ENCODE data around the gene CTSD. TPM values are rescaled to one million over a fixed set of nuclear protein-coding genes. Genes with fewer than 3 reads are reported as not detected.
"Not testable (repeated sequence)": the region's sequence is repeated elsewhere in the genome, so short reads cannot be mapped to it uniquely, and the experiment has no call there.

Gene CTSD
- 78.7 TPM for polyA plus RNA-seq

GRCh38 chr11:1763796-1764661, at the start of gene CTSD:
TSS of gene CTSD (minus strand) at chr11:1763927. CDS start at chr11:1763859, 68 bp downstream.
- H3K4me1 Mint-ChIP-seq, result peaks cover 0 to 9% (median 6%) of the 10 kb centered on the region in 3 donors
- no peaks in the 10 kb centered on the region for H3K9me3 Mint-ChIP-seq
- no peaks in the 10 kb centered on the region for H3K36me3 Mint-ChIP-seq
- peak within 1 kb of the TSS; percentile 88 to 96 (median 92) for H3K4me3 Mint-ChIP-seq
- no peaks in the 10 kb centered on the region for H3K27me3 Mint-ChIP-seq
- H3K27ac Mint-ChIP-seq, result peak within 1 kb of the TSS; percentile 82 to 92 (median 85)

GRCh38 chr11:1813356-1813755, 49.6 kb upstream of the CTSD start:
- H3K27me3 Mint-ChIP-seq, result peaks cover 16% of the 10 kb centered on the region
- not testable (repeated sequence) for H3K9me3 Mint-ChIP-seq, H3K27ac Mint-ChIP-seq, H3K4me3 Mint-ChIP-seq, H3K36me3 Mint-ChIP-seq, H3K4me1 Mint-ChIP-seq

- Mint-ChIP-seq H3K9me3 (peaks cover 3 to 8% (median 8%) of the 10 kb centered on the region in 3 donors), H3K36me3 (peaks cover 3% of the 10 kb centered on the region), H3K4me1 (peaks cover 0 to 2% (median 0%) of the 10 kb centered on the region in 3 donors), H3K4me3 (no peak overlapping the region), H3K27ac (no peak overlapping the region), H3K27me3 (peaks cover 16% of the 10 kb centered on the region)
Measured at GRCh38 chr11:1812801-1813200, 49.1 kb upstream of the CTSD start.

GRCh38 chr11:1812274-1812673, 48.5 kb upstream of the CTSD start:
- no peak overlapping the region for H3K4me3 Mint-ChIP-seq
- H3K36me3 Mint-ChIP-seq, result peaks cover 1% of the 10 kb centered on the region
- H3K9me3 Mint-ChIP-seq, result peaks cover under 1 to 8% (median 4%) of the 10 kb centered on the region in 3 donors
- H3K4me1 Mint-ChIP-seq, result peaks cover 0 to 2% (median 0%) of the 10 kb centered on the region in 3 donors
- H3K27me3 Mint-ChIP-seq, result peaks cover 16% of the 10 kb centered on the region
- no peak overlapping the region for H3K27ac Mint-ChIP-seq

- Mint-ChIP-seq H3K36me3 (no peaks in the 10 kb centered on the region), H3K27me3 (peaks cover 17% of the 10 kb centered on the region), H3K4me3 (no peak overlapping the region), H3K27ac (no peak overlapping the region), H3K4me1 (peaks cover 0 to 2% (median 0%) of the 10 kb centered on the region in 3 donors), H3K9me3 (peaks cover 0 to 8% (median 4%) of the 10 kb centered on the region in 3 donors)
Measured at GRCh38 chr11:1810761-1811160, 47.0 kb upstream of the CTSD start.

GRCh38 chr11:1807264-1807995, 43.7 kb upstream of the CTSD start:
- H3K9me3 Mint-ChIP-seq, result peaks cover 0 to 4% (median 4%) of the 10 kb centered on the region in 3 donors
- H3K27me3 Mint-ChIP-seq, result peaks cover 20% of the 10 kb centered on the region
- peaks cover 0 to 2% (median 0%) of the 10 kb centered on the region in 3 donors for H3K4me1 Mint-ChIP-seq
- no peaks in the 10 kb centered on the region for H3K36me3 Mint-ChIP-seq
- no peak overlapping the region for H3K4me3 Mint-ChIP-seq
- no peak overlapping the region for H3K27ac Mint-ChIP-seq

GRCh38 chr11:1805525-1805924, 41.8 kb upstream of the CTSD start:
- H3K27ac Mint-ChIP-seq, result no peak overlapping the region
- peaks cover 0 to 2% (median 0%) of the 10 kb centered on the region in 3 donors for H3K4me1 Mint-ChIP-seq
- H3K9me3 Mint-ChIP-seq, result peaks cover 0 to 4% (median 4%) of the 10 kb centered on the region in 3 donors
- no peak overlapping the region for H3K4me3 Mint-ChIP-seq
- H3K27me3 Mint-ChIP-seq, result peaks cover 21% of the 10 kb centered on the region
- H3K36me3 Mint-ChIP-seq, result no peaks in the 10 kb centered on the region

DNA sequence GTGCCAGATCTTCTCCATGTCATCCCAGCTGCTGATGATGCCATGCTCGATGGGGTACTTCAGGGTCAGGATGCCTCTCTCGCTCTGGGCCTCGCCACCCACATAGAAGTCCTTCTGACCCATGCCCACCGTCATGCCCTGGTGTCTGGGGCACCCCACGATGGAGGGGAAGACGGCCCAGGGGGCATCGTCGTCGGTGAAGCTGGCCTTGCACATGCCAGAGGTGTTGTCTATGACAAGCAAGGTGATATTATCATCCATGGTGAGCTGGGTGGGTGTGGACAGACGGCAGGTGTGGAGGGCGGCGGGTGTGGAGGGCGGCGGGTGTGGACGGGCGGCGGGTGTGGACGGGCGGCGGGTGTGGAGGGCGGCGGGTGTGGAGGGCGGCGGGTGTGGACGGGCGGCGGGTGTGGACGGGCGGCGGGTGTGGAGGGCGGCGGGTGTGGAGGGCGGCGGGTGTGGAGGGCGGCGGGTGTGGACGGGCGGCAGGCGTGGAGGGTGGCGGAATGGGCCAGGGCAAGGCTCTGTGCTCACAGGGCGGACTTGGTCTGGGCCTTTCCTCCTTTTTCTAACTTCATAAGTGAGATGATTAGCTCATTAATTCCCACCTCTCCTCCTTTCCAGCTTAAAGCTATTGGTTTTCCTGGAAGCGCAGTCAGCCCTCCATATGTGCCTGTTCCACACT, 40.2 kb upstream of the CTSD start:
- H3K9me3 Mint-ChIP-seq, H3K4me1 Mint-ChIP-seq, H3K36me3 Mint-ChIP-seq, H3K4me3 Mint-ChIP-seq: not testable (repeated sequence)
- Mint-ChIP-seq H3K27ac (peak overlapping the region in 1 of 3 donors; percentile 80), H3K27me3 (peaks cover 16% of the 10 kb centered on the region)

GRCh38 chr11:1803246-1803645, 39.5 kb upstream of the CTSD start:
- Mint-ChIP-seq H3K9me3 (no peaks in the 10 kb centered on the region), H3K4me1 (no peaks in the 10 kb centered on the region), H3K4me3 (no peak overlapping the region), H3K36me3 (no peaks in the 10 kb centered on the region), H3K27ac (no peak overlapping the region), H3K27me3 (peaks cover 13% of the 10 kb centered on the region)

DNA sequence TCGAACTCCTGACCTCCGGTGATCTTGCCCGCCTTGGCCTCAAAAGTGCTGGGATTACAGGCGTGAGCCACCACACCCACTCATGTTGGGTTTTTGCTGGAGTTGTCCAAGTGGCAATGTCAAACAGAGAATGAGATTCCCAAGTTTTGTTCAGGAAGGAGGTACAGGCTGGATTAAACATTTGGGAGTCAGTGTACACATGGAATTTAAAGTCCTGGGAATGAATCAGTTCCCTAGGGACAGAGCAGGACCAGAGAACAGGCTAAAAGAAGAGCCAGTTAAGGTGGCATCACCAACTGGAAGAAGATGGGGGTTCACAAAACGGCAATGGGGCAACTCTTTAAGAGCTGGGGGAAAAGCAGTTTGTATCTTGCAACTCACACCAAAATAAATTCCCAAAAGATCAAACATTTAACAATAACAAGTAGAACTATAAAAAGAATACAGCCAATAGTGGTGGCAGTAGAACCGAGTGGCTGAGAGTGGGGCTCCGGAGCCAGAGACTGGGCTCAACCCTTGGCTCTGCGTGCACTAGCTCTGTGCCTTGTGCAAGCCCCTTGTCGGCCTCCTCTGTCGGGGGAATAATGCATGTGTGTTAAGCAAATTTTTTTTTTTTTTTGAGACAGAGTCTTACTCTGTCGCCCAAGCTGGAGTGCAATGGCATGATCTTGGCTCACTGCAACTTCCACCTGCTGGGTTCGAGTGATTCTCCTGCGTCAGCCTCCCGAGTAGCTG, 33.8 kb upstream of the CTSD start:
- H3K27ac Mint-ChIP-seq, result no peak overlapping the region

DNA sequence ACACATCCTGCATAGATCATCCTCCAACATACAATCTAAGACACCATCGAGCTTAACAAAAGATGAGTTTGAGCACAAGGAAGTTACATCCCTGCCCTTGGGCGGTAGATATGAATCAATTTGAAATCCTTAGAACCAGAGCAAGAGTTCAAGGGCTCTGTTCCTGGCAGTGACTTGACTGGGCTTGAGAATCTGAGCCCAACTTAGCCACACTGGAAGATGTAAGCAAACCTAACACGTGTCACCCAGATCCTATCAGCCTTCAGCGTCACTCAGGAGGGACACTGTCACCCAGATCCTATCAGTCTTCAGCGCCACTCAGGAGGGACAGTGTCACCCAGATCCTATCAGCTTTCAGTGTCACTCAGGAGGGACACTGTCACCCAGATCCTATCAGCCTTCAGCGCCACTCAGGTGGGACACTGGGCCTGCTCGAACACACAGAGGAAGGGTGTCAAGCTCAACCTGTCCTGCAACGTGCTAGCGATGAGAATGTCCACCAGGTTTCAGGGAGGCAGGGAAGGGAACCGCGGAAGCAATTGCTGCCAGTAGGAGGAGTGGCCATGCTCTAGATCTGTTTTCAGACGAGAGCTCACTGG, 32.8 kb upstream of the CTSD start:
- H3K4me1 Mint-ChIP-seq, result peaks cover 0 to 1% (median 0%) of the 10 kb centered on the region in 3 donors
- H3K9me3 Mint-ChIP-seq, result peaks cover 0 to 3% (median 0%) of the 10 kb centered on the region in 3 donors
- H3K27ac Mint-ChIP-seq, result peak overlapping the region in 1 of 3 donors; percentile 59
- H3K36me3 Mint-ChIP-seq, result peaks cover 2% of the 10 kb centered on the region
- H3K27me3 Mint-ChIP-seq, result peaks cover 21% of the 10 kb centered on the region
- no peak overlapping the region for H3K4me3 Mint-ChIP-seq

More for the DNA sequence above, 33.8 kb upstream of the CTSD start:
- Mint-ChIP-seq H3K27me3 (peaks cover 21% of the 10 kb centered on the region), H3K9me3 (peaks cover 0 to 1% (median 0%) of the 10 kb centered on the region in 3 donors), H3K4me3 (no peak overlapping the region), H3K4me1 (peaks cover 0 to under 1% (median 0%) of the 10 kb centered on the region in 3 donors), H3K36me3 (peaks cover 1% of the 10 kb centered on the region)

- Mint-ChIP-seq H3K4me3 (no peak overlapping the region), H3K27me3 (peaks cover 20% of the 10 kb centered on the region), H3K9me3 (peaks cover 0 to 3% (median 0%) of the 10 kb centered on the region in 3 donors), H3K36me3 (peaks cover 4% of the 10 kb centered on the region), H3K27ac (no peak overlapping the region), H3K4me1 (peaks cover 0 to 1% (median 0%) of the 10 kb centered on the region in 3 donors)
Measured at GRCh38 chr11:1793081-1793480, 29.4 kb upstream of the CTSD start.

DNA sequence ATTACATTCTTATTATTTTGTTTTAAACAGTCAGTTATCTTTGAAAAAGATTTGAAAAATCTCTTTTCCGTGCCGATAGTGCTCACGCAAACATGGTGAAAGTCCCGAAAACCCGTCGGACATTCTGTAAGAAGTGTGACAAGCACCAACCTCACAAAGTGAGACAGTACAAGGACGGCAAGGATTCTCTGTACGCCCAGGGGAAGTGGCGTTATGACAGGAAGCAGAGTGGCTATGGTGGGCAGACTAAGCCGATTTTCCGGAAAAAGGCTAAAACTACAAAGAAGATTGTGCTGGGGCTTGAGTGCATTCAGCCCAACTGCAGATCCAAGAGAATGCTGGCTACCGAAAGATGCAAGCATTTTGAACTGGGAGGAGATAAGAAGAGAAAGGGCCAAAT, 28.7 kb upstream of the CTSD start:
- Mint-ChIP-seq H3K4me1 (peaks cover 0 to 1% (median 0%) of the 10 kb centered on the region in 3 donors), H3K27ac (no peak overlapping the region), H3K27me3 (peaks cover 20% of the 10 kb centered on the region), H3K36me3 (peaks cover 4% of the 10 kb centered on the region), H3K4me3 (peak overlapping the region in 1 of 4 donors; percentile 33), H3K9me3 (peaks cover 0 to 3% (median 0%) of the 10 kb centered on the region in 3 donors)

DNA sequence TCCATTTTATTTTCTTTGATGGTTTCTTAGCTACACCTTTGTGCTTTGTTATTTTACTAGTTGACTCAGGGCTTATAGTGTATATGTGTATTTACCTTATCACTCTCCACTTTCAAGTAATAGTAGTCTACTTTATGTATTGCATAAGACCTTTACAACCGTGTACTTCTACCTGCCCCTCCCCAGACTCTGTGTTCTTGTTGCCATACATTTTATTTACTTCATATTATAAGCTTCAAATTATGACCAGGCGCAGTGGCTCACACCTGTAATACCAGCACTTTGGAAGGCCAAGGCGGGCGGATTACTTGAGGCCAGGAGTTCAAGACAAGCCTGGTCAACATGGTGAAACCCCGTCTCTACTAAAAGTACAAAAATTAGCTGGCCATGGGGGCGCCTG, 28.2 kb upstream of the CTSD start:
- Mint-ChIP-seq H3K36me3 (peaks cover 4% of the 10 kb centered on the region), H3K27me3 (peaks cover 16% of the 10 kb centered on the region), H3K27ac (no peak overlapping the region), H3K4me1 (peaks cover 0 to 1% (median 0%) of the 10 kb centered on the region in 3 donors), H3K9me3 (peaks cover 0 to 3% (median 0%) of the 10 kb centered on the region in 3 donors), H3K4me3 (no peak overlapping the region)

Measured in IgD-negative memory B cell (primary cell).